Transverse colon (tissue), 4 donors: ENCODE measurements around the gene SPTB.

Experiments used
- CTCF ChIP-seq, 5 experiments: fragments of 200-600 bp in 3 of 5; fragments of 450-650 bp in 2 of 5; sonication (generic) in 3 of 5; IDR thresholded peaks; 1 replicate in 2 of 5; 2 replicates in 3 of 5; pipeline ENCODE4 v1.5.1; 2016 to 2017; ENCODE audit warnings: antibody characterized with exemption in 5 of 5, inconsistent platforms in 3 of 5, mild to moderate bottlenecking in 2 of 5, moderate library complexity in 1 of 5
- EP300 ChIP-seq: sonication (generic); formaldehyde crosslinking; IDR thresholded peaks from one replicate; pipeline ENCODE4 v1.6.1; 2017; ENCODE audit warnings: antibody characterized with exemption, low read depth
- POLR2A ChIP-seq: fragments of 450-650 bp; IDR thresholded peaks from one replicate; pipeline ENCODE4 v1.6.1; 2016; ENCODE audit warnings: antibody characterized with exemption, mild to moderate bottlenecking, moderate library complexity
- POLR2AphosphoS5 ChIP-seq, 3 donors: sonication (generic); formaldehyde crosslinking; IDR thresholded peaks; one replicate each; pipeline ENCODE4 v1.6.1; 2016; ENCODE audit warnings: antibody characterized with exemption in 3 of 3

- TF ChIP-seq CTCF (IDR thresholded peaks at IDR 0.05) (no peak), POLR2A (no peak), POLR2AphosphoS5 (IDR thresholded peaks at IDR 0.05) (no peak), EP300 (no peak)
Measured at GRCh38 chr14:64830961-64831360, 48.7 kb downstream of the SPTB start.
